Esophagus squamous epithelium (tissue), 4 donors: Measurements from ENCODE around the gene ANAPC15.

ENCODE experiments used
- POLR2A ChIP-seq, 4 donors: fragments of 450-650 bp; IDR thresholded peaks; one replicate each; pipeline ENCODE4 v1.6.1; 2017; ENCODE audit warnings: antibody characterized with exemption in 4 of 4, mild to moderate bottlenecking in 4 of 4, moderate library complexity in 3 of 4
- TF ChIP-seq, protein P1 (sequence below), 6 experiments: fragments of 450-650 bp in 4 of 6; fragments of 200-600 bp in 2 of 6; sonication (generic) in 2 of 6; IDR thresholded peaks; one replicate each; pipeline ENCODE4 v1.5.1; 2016 to 2019; ENCODE audit warnings: antibody characterized with exemption in 6 of 6, mild to moderate bottlenecking in 4 of 6, moderate library complexity in 4 of 6

DNA sequence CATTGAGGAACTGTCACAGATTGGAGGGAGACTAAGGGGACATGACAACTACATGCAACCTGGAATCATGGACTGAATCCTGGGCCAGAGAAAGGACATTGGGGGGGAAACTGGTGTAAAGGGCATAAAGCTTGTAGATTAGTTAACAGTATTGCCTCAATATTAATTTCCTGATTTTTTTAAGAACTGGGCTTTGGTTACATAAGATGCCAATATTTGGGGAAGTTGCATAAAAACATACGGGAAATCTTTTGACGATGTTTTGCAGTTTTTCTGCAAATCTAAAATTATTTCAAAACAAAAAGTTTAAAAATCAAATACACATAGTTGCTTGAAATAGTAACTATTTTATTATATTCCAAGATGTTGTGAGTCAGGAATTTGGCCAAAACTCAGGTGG is 20.2 kb upstream of the ANAPC15 start:
- TF ChIP-seq, protein P1, sequence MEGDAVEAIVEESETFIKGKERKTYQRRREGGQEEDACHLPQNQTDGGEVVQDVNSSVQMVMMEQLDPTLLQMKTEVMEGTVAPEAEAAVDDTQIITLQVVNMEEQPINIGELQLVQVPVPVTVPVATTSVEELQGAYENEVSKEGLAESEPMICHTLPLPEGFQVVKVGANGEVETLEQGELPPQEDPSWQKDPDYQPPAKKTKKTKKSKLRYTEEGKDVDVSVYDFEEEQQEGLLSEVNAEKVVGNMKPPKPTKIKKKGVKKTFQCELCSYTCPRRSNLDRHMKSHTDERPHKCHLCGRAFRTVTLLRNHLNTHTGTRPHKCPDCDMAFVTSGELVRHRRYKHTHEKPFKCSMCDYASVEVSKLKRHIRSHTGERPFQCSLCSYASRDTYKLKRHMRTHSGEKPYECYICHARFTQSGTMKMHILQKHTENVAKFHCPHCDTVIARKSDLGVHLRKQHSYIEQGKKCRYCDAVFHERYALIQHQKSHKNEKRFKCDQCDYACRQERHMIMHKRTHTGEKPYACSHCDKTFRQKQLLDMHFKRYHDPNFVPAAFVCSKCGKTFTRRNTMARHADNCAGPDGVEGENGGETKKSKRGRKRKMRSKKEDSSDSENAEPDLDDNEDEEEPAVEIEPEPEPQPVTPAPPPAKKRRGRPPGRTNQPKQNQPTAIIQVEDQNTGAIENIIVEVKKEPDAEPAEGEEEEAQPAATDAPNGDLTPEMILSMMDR (IDR thresholded peaks at IDR 0.05): no peak
- TF ChIP-seq POLR2A (IDR thresholded peaks at IDR 0.05): no peak
